Epithelial cell of proximal tubule (primary cell): ENCODE data around the gene POU6F2. TPM values are rescaled to one million over a fixed set of nuclear protein-coding genes. Genes with fewer than 3 reads are reported as not detected.

Experiments
- DNase-seq: peaks from one replicate; pipeline ENCODE4 v3.0.0-alpha.2; 2011; ENCODE audit warnings: low read depth
- H3K4me3 ChIP-seq: 2 replicates; pipeline ENCODE4 v1.5.1; 2011; ENCODE audit warnings: low read depth, mild to moderate bottlenecking, low read length
- CTCF ChIP-seq: conservative IDR thresholded peaks from 2 replicates; pipeline ENCODE4 v1.5.1; 2012; ENCODE audit warnings: low read depth, mild to moderate bottlenecking, low read length
- total RNA-seq: library from RNA; depleted of rRNA; stranded (reverse); fragments of >200 nt; gene quantifications from 2 replicates; pipeline ENCODE4 v1.2.3, GENCODE V29; 2015

Gene POU6F2
- total RNA-seq, 1 donor from 2014 or later, result not detected

GRCh38 chr7:39295796-39296195, 318.1 kb downstream of the POU6F2 start:
- DNase-seq, result no peak
- no peak overlapping the region for H3K4me3 ChIP-seq
- no peak for TF ChIP-seq CTCF

- no peak for TF ChIP-seq CTCF
- no peak for DNase-seq
- H3K4me3 ChIP-seq, result no peak overlapping the region
These were observed 322.0 kb downstream of the POU6F2 start for GRCh38 chr7:39299695-39300094.

- TF ChIP-seq CTCF, result no peak
- no peak for DNase-seq
- H3K4me3 ChIP-seq, result no peak overlapping the region
These were observed 322.6 kb downstream of the POU6F2 start for GRCh38 chr7:39300276-39300675.

GRCh38 chr7:39301543-39301942, 323.8 kb downstream of the POU6F2 start:
- no peak overlapping the region for H3K4me3 ChIP-seq
- TF ChIP-seq CTCF, result no peak
- DNase-seq, result no peak

DNA sequence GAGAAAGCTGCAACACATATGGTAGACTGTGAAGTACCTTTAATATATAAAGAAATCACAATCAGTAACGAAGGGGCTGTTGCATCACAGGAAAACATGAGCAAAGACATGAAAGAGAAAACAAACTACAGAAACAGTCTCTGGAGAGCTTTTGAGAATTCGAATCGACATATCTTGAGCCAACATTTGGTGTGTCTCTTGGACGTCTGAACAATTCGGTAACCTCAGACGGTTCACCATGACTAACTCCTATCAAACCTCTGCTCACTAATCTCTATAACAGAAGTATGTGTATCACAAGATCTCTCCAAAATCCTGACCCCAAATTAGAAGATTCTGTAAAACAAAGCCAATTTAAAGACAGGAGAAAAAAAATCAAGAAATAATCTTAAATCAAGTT, 326.5 kb downstream of the POU6F2 start:
- DNase-seq, result no peak
- no peak overlapping the region for H3K4me3 ChIP-seq
- no peak for TF ChIP-seq CTCF

DNA sequence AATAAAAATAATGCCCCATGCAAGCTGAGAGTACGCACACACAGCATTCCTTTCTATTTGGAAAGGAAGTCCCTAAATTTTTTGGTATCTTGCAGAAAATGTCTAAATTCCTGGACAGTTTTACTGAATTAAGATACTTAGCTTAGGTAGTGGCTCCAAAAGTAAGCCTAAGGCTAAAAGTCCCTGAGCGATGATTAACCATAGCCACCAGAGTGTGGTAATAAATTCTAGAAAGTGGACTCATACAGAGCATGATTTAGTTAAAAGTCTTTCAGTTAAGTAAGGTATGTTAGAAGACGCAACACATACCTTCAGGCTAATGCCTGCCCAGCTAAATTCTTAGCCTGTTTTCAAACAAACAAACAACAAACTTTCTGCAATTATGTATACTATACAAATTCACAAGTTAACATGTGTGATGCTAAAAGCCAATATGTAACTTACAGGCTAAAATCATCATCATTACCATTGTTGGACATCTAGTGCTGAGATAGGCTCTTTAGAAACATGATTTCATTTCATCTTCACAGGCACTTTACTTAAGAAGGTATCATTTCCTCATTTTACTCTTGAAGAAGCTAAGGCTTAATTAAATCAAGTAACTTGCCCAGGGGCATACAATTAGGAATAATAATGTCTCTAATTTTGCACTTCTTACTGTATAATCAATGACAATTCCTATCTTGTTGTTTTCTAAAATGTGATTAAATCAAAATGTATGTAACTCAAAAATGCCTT, 327.1 kb downstream of the POU6F2 start:
- DNase-seq, result peak; percentile 12
- TF ChIP-seq CTCF, result no peak
- H3K4me3 ChIP-seq, result no peak overlapping the region

GRCh38 chr7:39306016-39306570, 328.4 kb downstream of the POU6F2 start:
- no peak overlapping the region for H3K4me3 ChIP-seq
- TF ChIP-seq CTCF, result no peak
- DNase-seq, result no peak
